ENCODE data around the gene SIGLEC12.
"Not testable (repeated sequence)": the region's sequence is repeated elsewhere in the genome, so short reads cannot be mapped to it uniquely, and the experiment has no call there.

- TF ChIP-seq, protein P1, sequence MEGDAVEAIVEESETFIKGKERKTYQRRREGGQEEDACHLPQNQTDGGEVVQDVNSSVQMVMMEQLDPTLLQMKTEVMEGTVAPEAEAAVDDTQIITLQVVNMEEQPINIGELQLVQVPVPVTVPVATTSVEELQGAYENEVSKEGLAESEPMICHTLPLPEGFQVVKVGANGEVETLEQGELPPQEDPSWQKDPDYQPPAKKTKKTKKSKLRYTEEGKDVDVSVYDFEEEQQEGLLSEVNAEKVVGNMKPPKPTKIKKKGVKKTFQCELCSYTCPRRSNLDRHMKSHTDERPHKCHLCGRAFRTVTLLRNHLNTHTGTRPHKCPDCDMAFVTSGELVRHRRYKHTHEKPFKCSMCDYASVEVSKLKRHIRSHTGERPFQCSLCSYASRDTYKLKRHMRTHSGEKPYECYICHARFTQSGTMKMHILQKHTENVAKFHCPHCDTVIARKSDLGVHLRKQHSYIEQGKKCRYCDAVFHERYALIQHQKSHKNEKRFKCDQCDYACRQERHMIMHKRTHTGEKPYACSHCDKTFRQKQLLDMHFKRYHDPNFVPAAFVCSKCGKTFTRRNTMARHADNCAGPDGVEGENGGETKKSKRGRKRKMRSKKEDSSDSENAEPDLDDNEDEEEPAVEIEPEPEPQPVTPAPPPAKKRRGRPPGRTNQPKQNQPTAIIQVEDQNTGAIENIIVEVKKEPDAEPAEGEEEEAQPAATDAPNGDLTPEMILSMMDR (IDR thresholded peaks at IDR 0.05; ENCODE audit: low read length): not testable (repeated sequence)
- TF ChIP-seq EZH2phosphoT487 (IDR thresholded peaks at IDR 0.05; ENCODE audit: low read length): not testable (repeated sequence)
Measured at GRCh38 chr19:51500931-51501330, 669 bp downstream of the SIGLEC12 start.

Data from MM.1S (cell line).